Progenitor cell of endocrine pancreas (in vitro differentiated cells): ENCODE results near the gene SHCBP1. TPM values are rescaled to one million over a fixed set of nuclear protein-coding genes. Genes with fewer than 3 reads are reported as not detected.

Experiments used
- DNase-seq: peaks from one replicate; pipeline ENCODE4 v3.0.0; 2021; ENCODE audit warnings: low spot score; ENCODE audit not compliant: unreplicated experiment
- H3K27ac Mint-ChIP-seq: 2 replicates; pipeline ENCODE4 v1.8.0; 2021; ENCODE audit warnings: mild to moderate bottlenecking, moderate library complexity, mixed read lengths
- H3K27me3 Mint-ChIP-seq: 2 replicates; pipeline ENCODE4 v1.8.0; 2021; ENCODE audit warnings: mixed read lengths
- H3K36me3 Mint-ChIP-seq: 2 replicates; pipeline ENCODE4 v1.8.0; 2022; ENCODE audit warnings: mixed read lengths; ENCODE audit not compliant: insufficient read depth
- H3K4me1 Mint-ChIP-seq: 2 replicates; pipeline ENCODE4 v1.8.0; 2021; ENCODE audit warnings: low read depth, mixed read lengths
- H3K4me3 Mint-ChIP-seq: 2 replicates; pipeline ENCODE4 v1.8.0; 2021; ENCODE audit warnings: low read depth, mild to moderate bottlenecking, moderate library complexity, mixed read lengths
- H3K9me3 Mint-ChIP-seq: 2 replicates; pipeline ENCODE4 v1.8.0; 2021; ENCODE audit warnings: low read depth, mixed read lengths
- total RNA-seq: library from RNA; stranded (reverse); gene quantifications from 2 replicates; pipeline ENCODE4 v1.2.1, GENCODE V29; 2021
- TF ChIP-seq, protein P1 (sequence below): fragments of 200-600 bp; sonication (generic); IDR thresholded peaks from one replicate; pipeline ENCODE4 v1.5.0; 2021; ENCODE audit warnings: antibody characterized with exemption, mild to moderate bottlenecking; ENCODE audit not compliant: unreplicated experiment

Gene SHCBP1
- total RNA-seq, 1 donor from 2014 or later = 8.3 TPM

- H3K4me3 Mint-ChIP-seq = no peak overlapping the region
Measured at GRCh38 chr16:46569231-46569735, 51.9 kb downstream of the SHCBP1 start.

GRCh38 chr16:46568472-46569230 lies 52.5 kb downstream of the SHCBP1 start:
- TF ChIP-seq, protein P1, sequence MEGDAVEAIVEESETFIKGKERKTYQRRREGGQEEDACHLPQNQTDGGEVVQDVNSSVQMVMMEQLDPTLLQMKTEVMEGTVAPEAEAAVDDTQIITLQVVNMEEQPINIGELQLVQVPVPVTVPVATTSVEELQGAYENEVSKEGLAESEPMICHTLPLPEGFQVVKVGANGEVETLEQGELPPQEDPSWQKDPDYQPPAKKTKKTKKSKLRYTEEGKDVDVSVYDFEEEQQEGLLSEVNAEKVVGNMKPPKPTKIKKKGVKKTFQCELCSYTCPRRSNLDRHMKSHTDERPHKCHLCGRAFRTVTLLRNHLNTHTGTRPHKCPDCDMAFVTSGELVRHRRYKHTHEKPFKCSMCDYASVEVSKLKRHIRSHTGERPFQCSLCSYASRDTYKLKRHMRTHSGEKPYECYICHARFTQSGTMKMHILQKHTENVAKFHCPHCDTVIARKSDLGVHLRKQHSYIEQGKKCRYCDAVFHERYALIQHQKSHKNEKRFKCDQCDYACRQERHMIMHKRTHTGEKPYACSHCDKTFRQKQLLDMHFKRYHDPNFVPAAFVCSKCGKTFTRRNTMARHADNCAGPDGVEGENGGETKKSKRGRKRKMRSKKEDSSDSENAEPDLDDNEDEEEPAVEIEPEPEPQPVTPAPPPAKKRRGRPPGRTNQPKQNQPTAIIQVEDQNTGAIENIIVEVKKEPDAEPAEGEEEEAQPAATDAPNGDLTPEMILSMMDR = no peak
- DNase-seq = no peak
- Mint-ChIP-seq H3K9me3 (peaks cover 5% of the 10 kb centered on the region), H3K27me3 (peaks cover 3% of the 10 kb centered on the region), H3K4me1 (no peaks in the 10 kb centered on the region), H3K36me3 (no peaks in the 10 kb centered on the region), H3K4me3 (no peak overlapping the region), H3K27ac (no peak overlapping the region)

More at GRCh38 chr16:46569231-46569735, 51.9 kb downstream of the SHCBP1 start:
- no peaks in the 10 kb centered on the region for H3K4me1 Mint-ChIP-seq
- peaks cover 5% of the 10 kb centered on the region for H3K9me3 Mint-ChIP-seq
- no peaks in the 10 kb centered on the region for H3K36me3 Mint-ChIP-seq
- H3K27me3 Mint-ChIP-seq = no peaks in the 10 kb centered on the region
- TF ChIP-seq, protein P1 = no peak
- no peak for DNase-seq
- no peak overlapping the region for H3K27ac Mint-ChIP-seq

- no peak for DNase-seq
- Mint-ChIP-seq H3K4me1 (no peaks in the 10 kb centered on the region), H3K27ac (no peak overlapping the region), H3K9me3 (no peaks in the 10 kb centered on the region), H3K36me3 (no peaks in the 10 kb centered on the region), H3K27me3 (peaks cover 16% of the 10 kb centered on the region), H3K4me3 (no peak overlapping the region)
- TF ChIP-seq, protein P1 = no peak
Measured at GRCh38 chr16:46562979-46563378, 58.2 kb downstream of the SHCBP1 start.

DNA sequence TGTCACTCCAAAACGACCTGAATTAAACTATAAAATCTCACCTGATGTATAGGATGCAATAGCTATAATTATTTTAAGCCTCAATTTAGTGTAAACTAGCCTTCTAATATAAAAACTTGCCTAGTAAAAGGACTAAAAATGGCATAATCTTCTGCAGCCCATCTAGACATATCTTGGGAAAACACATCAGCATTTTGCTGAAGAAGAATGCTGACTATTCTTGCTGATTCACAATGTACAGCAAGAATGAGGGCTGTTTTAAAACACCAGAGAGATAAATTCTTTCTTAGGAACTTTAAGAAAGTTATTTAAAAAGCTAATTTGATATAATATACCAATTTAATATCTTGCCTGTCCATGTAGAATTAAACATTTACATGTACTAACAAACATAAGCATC lies 63.2 kb downstream of the SHCBP1 start:
- Mint-ChIP-seq H3K27me3 (peaks cover 34% of the 10 kb centered on the region), H3K4me1 (no peaks in the 10 kb centered on the region), H3K4me3 (no peak overlapping the region), H3K36me3 (no peaks in the 10 kb centered on the region), H3K9me3 (no peaks in the 10 kb centered on the region), H3K27ac (no peak overlapping the region)
- DNase-seq = no peak
- TF ChIP-seq, protein P1 = no peak

- no peak overlapping the region for H3K27ac Mint-ChIP-seq
- no peaks in the 10 kb centered on the region for H3K36me3 Mint-ChIP-seq
- H3K4me1 Mint-ChIP-seq = no peaks in the 10 kb centered on the region
- TF ChIP-seq, protein P1 = no peak
- no peak overlapping the region for H3K4me3 Mint-ChIP-seq
- H3K9me3 Mint-ChIP-seq = no peaks in the 10 kb centered on the region
- DNase-seq = no peak
- peaks cover 30% of the 10 kb centered on the region for H3K27me3 Mint-ChIP-seq
Measured at GRCh38 chr16:46555951-46556350, 65.2 kb downstream of the SHCBP1 start.
